NCI-H2196 (cell line): Measurements from ENCODE around the gene ANO10.

Source experiments
- DNase-seq: peaks from one replicate; lab custom pipeline; 2025; ENCODE audit not compliant: unreplicated experiment; lab: John Stamatoyannopoulos, UW

ANO10 gene

DNA sequence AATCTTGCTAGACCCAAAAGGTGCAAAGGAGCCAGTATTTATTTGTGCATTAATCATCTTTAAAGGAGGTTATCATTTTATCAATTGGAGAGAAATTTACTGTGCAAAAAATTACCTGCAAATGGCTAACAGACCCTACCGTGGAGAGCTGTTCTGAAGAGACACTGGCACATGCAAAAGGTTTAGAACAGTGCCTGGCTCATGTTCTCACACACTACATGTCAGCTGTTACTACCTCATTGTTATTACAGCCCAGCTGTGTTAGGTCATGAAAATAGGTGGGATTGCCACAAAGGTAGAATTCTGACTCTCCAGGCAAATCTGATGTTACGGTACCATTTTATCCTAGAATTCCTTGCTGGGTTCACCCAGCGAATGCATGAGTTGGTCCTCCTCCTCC lies 198.2 kb downstream of the ANO10 start:
- no peak for DNase-seq

DNA sequence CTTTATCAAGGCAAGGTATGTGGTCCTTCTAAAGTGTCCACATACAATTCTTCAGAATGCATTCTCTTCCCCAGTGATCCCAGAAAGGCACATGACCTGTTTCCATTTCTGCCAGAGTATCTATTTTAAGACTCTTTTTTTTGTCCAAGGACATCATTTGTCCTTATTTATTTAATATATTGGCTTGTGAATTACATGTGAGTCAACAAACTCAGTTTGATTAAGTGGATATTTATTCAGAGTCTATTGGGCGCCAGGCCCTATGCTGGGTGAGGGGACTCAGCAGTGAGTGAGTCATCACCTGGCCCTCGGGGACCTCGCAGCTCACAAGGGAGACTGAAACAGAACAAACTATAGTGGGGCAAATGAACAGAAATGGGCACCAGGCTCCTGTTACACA lies 198.7 kb downstream of the ANO10 start:
- DNase-seq, result no peak

GRCh38 chr3:43418601-43419272 lies 203.1 kb downstream of the ANO10 start:
- peak; percentile 4 for DNase-seq

DNA sequence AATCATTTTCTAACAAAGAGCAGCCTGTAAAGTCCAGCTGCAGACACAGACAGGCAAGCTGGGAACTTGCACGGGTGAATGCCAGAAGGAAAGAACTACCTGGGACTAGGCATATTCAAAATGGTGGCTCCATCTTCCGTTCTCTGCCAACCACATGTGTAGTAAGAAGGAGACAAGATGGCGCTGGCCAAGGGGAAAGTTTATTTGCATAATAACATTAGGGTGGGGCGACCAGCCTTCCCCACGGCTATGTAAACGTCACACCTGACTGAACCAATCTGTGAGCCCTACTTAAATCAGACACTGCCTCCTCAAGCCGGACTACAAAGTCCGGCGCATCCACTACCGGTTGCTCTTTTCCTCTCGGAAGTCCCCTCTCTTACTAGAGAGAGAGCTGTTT lies 204.7 kb downstream of the ANO10 start:
- no peak for DNase-seq

GRCh38 chr3:43415088-43415487 lies 206.7 kb downstream of the ANO10 start:
- no peak for DNase-seq

- DNase-seq, result no peak
Measured at GRCh38 chr3:43413676-43414368, 208.0 kb downstream of the ANO10 start.

GRCh38 chr3:43411429-43411828 lies 210.4 kb downstream of the ANO10 start:
- DNase-seq, result no peak

DNA sequence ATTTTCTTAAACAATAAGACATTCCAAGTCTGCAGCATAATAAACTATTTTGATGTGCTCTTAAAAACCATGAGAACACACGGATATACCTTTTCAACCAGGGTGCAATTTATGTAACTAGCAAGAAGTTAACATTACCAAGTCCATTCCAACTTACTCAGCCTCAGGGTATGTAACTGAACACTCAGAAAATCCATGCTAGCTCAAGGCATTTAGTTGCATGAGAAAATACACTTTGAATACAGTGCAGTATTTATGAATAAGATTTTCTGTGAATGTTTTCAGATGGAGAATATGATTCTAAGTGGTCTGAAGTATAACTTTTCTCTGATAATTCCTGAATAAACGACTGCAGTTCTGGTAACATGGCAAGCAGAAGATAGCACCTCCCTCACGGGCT lies 211.2 kb downstream of the ANO10 start:
- no peak for DNase-seq

DNA sequence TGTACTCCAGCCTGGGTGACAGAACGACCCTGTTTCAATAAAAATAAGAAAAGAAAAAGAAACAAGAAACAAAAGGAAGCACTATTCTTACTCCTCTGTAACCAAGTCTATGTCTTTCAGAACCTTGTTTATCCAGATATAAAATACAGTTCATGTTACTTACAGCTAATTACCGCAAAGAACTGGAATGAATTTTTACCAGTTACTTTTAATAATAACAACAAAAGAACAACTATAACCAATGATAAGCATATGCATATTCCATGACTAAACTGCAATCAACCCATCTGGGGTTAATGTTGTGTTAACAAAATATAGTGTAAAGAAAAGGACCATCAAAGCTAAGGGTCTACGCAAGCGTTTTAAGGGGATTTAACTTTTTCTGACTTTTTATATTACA lies 212.3 kb downstream of the ANO10 start:
- no peak for DNase-seq

- no peak for DNase-seq
Measured at GRCh38 chr3:43406643-43407023, 215.2 kb downstream of the ANO10 start.

DNA sequence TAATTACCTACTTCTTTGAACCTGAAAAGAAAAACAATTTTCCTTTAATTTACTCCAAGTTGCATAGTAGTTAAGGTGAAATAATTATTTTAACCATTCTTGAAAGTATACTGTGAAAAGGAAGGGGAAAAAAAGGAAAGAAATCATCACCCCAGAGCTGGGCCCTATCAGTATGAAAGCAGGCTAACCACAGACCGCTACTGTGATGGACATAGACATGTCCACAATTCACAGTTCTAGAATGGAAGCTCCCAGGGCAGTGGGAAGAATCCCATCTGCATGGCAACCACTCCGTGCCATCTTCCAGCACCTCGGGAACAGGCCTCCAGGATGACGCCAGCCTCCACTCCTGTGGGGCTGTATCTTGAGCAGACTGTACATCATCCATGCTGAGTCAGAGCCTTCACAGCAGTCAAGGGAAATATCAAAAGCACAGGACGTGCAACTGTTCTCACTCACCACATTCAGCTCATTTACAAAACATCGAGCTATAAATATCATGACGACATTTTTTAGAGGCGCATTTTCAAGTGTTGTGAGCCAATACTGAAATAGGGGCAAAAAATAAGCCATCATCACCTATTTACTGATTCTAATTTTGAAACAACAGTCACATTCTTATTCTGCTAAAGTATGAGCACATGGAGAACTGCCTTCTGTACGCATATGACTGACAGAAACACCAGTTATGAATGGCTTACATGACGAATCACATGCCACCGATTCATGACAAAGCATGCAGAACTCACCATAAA lies 215.7 kb downstream of the ANO10 start:
- no peak for DNase-seq

DNA sequence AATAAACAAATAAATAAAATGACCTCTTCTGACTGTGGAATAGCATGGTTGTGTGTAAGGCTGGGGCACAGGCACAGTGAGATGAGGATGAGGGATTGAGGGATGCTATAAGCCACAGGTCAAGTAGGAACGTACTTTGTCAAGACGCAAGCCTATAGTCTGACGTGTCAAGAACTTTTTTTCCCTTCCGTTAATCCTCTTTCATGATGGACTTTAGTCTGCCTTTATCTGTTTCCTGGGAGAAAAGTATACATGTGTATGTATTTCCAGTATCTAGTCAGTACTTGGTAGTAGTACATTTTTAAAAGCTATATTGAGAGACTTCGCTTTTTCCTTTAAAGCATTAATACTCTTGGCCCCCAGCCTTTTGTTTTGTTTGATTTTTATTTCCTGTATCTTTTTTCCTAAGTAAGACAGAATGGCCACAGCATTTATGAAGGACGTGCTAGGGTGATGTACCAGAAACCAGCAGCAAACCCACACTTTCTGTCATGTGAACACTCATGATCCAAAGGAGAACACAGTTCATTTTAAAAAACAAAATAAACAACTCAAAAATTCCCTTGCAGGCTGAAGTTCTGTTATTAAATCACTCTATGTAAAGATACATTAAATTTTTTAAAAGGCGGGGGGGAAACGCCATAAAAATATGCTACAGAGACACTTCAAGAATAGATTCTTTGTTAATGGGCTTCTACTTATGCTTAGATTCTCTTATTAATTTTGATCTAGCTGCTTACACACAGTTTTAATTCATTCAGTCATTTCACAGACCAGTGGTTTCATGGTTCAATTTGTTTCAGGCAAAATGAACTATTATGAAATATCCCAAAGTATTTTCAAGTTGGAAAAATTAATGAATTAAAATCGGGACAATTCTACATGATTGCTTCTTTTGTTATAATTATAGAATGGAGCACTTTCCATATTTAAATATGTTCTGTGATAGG lies 220.8 kb downstream of the ANO10 start:
- DNase-seq, result no peak

DNA sequence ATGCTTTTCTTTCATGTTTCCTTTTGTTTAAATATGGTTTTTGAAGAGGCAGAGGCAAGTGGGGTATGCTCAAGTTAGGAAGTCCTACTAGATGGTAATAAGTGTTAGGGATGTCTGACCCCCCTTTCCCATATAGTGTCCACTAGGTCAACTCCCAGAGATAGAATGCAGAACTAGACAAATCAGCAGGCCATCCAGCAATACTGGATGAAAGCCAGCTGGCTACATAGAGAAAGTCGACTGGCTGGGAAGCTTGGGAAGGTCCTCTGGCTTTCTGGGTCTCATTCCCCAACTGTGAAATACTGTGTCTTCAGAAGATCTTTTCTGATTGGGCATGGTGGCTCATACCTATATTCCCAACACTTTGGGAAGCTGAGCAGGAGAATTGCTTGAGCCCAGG lies 221.6 kb downstream of the ANO10 start:
- DNase-seq, result no peak

GRCh38 chr3:43399034-43399433 lies 222.8 kb downstream of the ANO10 start:
- DNase-seq, result no peak

DNA sequence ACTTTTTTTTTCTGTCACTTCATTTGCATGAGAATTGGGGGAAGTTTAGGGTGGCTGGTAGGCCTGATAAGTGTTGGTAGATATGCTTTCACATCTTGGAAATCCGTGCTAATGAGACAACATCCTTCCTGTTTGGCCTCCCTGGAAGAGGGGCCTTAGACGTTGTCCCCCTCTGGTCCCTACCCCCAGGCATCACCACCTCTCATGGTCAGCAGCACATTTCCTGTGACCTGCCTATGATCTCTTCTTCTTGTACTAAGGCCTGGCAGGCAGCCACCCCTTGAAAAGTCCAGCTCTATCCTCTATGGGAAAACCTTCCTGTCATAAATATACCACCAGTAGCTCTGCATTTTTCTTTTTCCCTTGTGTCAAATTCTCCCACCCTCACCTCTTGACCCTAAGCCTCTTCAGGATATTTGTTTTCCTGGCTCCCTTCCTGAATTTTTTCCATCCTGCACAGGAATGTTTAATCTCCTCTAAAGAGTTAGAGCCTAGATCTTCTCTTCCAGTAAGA lies 227.7 kb downstream of the ANO10 start:
- DNase-seq, result no peak

DNA sequence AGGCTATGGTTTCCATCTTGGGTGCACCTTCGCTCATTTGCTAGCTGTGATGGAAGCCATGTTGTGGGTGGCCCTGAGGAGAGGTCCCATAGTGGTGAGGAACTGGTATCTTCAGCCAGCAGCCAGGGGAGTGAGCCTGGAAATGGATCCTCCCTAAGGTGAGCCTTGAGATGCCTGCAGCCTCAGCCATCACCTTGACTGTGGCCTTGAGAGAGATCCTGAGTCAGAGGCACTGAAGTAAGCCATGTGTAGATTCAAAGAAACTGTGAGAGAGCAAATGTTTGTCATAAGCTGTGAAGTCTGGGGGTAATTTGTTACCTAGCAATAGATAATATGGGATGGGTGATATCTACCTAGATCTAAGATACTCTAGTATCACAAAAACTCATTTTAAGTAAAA lies 230.2 kb downstream of the ANO10 start:
- DNase-seq, result no peak

DNA sequence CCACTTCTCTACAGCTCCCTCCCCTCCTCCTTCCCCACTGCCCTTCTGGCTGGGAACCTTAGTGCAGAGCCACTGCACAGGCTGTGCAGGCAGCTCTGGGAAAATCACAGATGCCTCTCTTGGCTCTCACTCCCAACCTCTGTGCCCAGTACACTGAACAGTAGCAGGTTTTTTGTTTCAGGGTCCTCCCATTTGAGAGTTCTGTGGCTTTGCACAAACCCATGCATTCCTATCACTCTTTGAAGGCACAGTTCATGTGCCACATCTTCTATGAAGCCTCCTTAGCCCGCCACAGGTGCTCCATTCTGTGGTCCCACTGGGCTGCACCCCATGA lies 231.6 kb downstream of the ANO10 start:
- DNase-seq, result no peak

DNA sequence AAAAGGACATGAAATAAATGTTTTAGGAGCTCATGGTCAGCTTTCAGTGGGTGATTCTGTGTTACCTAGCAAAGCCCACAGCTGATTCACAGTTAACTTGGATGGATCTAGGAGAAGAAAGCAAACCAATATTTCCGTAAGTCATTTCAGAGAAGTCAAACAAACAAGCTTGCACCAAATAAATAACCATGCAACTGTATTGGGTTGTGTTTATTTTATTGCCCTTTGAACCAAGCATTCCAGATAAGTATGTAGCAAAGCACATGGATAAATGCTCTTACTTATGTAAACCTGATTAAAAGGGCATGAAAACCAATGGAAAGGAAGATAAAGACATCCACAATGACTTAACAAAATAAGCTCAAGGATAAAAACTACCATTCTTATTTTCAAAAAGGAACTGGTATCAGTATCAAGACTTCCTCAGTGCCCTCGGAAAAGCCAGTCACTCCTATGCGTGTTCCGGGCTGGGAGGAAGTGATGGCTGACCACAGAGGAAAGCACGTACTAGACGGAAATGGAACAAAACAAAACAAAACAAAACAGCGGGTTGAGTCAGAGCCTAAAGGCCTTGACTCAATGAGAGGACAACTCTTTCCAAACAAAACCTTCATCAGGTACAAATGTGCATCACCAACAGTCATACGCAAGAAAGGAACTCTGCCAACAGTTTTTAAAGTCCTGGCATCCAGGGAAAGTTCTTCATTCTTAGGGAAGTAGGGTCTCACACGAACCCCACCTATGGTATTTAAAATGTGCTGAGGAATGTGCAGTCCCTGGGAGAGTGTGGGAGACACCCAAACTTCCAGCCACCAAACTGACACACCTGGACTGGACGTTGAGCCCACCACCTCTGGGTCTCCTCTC lies 232.2 kb downstream of the ANO10 start:
- DNase-seq, result no peak

DNA sequence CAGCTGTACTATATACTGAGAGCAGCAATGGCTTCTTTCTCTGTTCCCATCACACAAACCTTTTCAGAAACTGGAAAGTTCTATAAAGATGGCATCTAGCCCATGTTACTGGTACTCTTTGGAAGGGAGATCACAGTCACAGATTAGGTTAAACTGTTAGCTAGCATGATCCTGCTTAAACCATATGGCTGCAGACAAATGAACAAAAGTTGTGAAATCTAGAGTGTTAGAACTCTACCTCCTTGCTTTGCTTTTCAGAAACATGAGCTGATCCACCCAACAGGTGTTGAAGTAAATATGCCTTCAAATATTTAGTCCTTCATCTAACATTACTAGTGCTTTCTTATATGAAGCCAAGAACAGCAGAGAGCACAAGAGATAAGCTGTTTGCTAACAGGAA lies 232.9 kb downstream of the ANO10 start:
- DNase-seq, result no peak

DNA sequence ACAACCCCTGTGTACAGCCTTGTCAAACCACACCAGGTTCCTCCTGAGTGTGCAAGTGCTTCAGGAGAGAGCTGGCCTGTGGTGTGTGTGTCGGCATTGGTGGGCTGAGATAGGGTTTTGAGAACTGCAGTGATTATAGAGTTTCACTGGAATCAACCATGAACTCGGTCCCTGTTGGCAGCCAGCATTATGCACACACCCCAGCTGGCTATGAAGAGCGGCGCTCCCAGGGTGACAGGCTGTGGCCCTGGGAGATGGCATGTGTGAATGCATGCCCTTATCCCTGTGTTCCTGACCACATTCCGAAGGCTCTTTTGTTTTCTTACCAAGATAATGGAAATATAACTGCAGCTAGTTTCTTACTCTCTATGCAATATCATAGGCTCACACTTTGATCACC lies 233.6 kb downstream of the ANO10 start:
- no peak for DNase-seq
